ENCODE measurements around the gene SLC43A2.

The SLC43A2 gene

GRCh38 chr17:1627982-1628855, at the start of gene SLC43A2 (continued):
- TF ChIP-seq PRDM4 (tag by site-specific recombination; IDR thresholded peaks at IDR 0.05) (no peak), PRDM1 (tag by site-specific recombination; IDR thresholded peaks at IDR 0.05) (no peak), ZNF514 (tag by site-specific recombination; IDR thresholded peaks at IDR 0.05) (no peak), ZNF148 (tag by site-specific recombination; IDR thresholded peaks at IDR 0.05; ENCODE audit: borderline replicate concordance) (no peak), ZNF704 (tag by site-specific recombination; IDR thresholded peaks at IDR 0.05) (peak; percentile 86), ZSCAN16 (tag by site-specific recombination; IDR thresholded peaks at IDR 0.05) (no peak), ZNF26 (tag by site-specific recombination; IDR thresholded peaks at IDR 0.05) (no peak), ZNF521 (tag by site-specific recombination; IDR thresholded peaks at IDR 0.05) (no peak), ZIC2 (tag by site-specific recombination; IDR thresholded peaks at IDR 0.05) (peak; percentile 29), WT1 (tag by site-specific recombination; IDR thresholded peaks at IDR 0.05) (peak; percentile 24; the same call in 1 of the 2 replicates), ZNF292 (tag by site-specific recombination; IDR thresholded peaks at IDR 0.05; ENCODE audit: borderline replicate concordance, low read depth) (no peak), ZNF560 (tag by site-specific recombination; IDR thresholded peaks at IDR 0.05; ENCODE audit: borderline replicate concordance) (no peak), TRIM28 (IDR thresholded peaks at IDR 0.05; ENCODE audit: borderline replicate concordance, low read length) (no peak), ZNF791 (tag by site-specific recombination; IDR thresholded peaks at IDR 0.05) (no peak; the same call in 1 of the 2 replicates), ZNF133 (tag by site-specific recombination; IDR thresholded peaks at IDR 0.05) (no peak), TCF7L2 (IDR thresholded peaks at IDR 0.05; ENCODE audit: borderline replicate concordance, low read depth, low read length) (no peak), ZNF501 (tag by site-specific recombination; IDR thresholded peaks at IDR 0.05) (peak; percentile 88; the same call in 1 of the 2 replicates), BCL6B (tag by site-specific recombination; IDR thresholded peaks at IDR 0.05) (no peak), IKZF3 (tag by site-specific recombination; IDR thresholded peaks at IDR 0.05) (no peak), ZNF600 (tag by site-specific recombination; IDR thresholded peaks at IDR 0.05) (peak; percentile 84; the same call in 1 of the 2 replicates), ZNF23 (tag by site-specific recombination; IDR thresholded peaks at IDR 0.05; ENCODE audit: borderline replicate concordance) (no peak), ZNF629 (tag by site-specific recombination; IDR thresholded peaks at IDR 0.05) (peak; percentile 69), KLF7 (tag by site-specific recombination; IDR thresholded peaks at IDR 0.05; ENCODE audit: borderline replicate concordance) (peak; percentile 40; the same call in 1 of the 2 replicates), ZNF610 (tag by site-specific recombination; IDR thresholded peaks at IDR 0.05; ENCODE audit: borderline replicate concordance) (0 out of 2 replicates have a peak, but pooled peaks have one; percentile 41), ZNF449 (tag by site-specific recombination; IDR thresholded peaks at IDR 0.05) (no peak), ZNF404 (tag by site-specific recombination; IDR thresholded peaks at IDR 0.05) (no peak), ZNF580 (tag by site-specific recombination; IDR thresholded peaks at IDR 0.05) (no peak; the same call in 1 of the 2 replicates)
